SK-N-SH (cell line): Measurements from ENCODE around the gene SLC12A3.

ENCODE experiments used
- EZH2phosphoT487 ChIP-seq: fragments of 200-600 bp; sonication (generic); IDR thresholded peaks from 2 replicates; pipeline ENCODE4 v1.6.1; 2017; ENCODE audit warnings: low read depth, mixed run types, mild to moderate bottlenecking, antibody characterized with exemption, moderate library complexity, borderline replicate concordance
- JUND ChIP-seq: IDR thresholded peaks from 2 replicates; pipeline ENCODE4 v1.4.0; 2012
- MXI1 ChIP-seq: IDR thresholded peaks from 2 replicates; pipeline ENCODE4 v1.6.1; 2012; ENCODE audit warnings: mild to moderate bottlenecking, low read depth, low read length, improper control_type of control experiment
- NFIC ChIP-seq: IDR thresholded peaks from 2 replicates; pipeline ENCODE4 v1.4.0; 2012; ENCODE audit warnings: borderline replicate concordance
- NRF1 ChIP-seq: IDR thresholded peaks from 2 replicates; pipeline ENCODE4 v1.6.1; 2012; ENCODE audit warnings: low read depth, mild to moderate bottlenecking, low read length
- POLR2AphosphoS5 ChIP-seq: IDR thresholded peaks from 2 replicates; pipeline ENCODE4 v1.6.1; 2012; ENCODE audit warnings: low read depth, low read length
- REST ChIP-seq: IDR thresholded peaks from 2 replicates; pipeline ENCODE4 v1.6.1; 2012; ENCODE audit warnings: mild to moderate bottlenecking, low read depth, low read length, moderate library complexity
- SMC3 ChIP-seq: IDR thresholded peaks from 2 replicates; pipeline ENCODE4 v1.6.1; 2012; ENCODE audit warnings: low read depth, low read length, improper control_type of control experiment
- TAF1 ChIP-seq: IDR thresholded peaks from 2 replicates; pipeline ENCODE4 v1.6.1; 2012; ENCODE audit warnings: low read depth, mild to moderate bottlenecking, low read length, moderate library complexity, borderline replicate concordance
- YY1 ChIP-seq: IDR thresholded peaks from 2 replicates; pipeline ENCODE4 v1.4.0; 2012; ENCODE audit warnings: low read depth, mild to moderate bottlenecking
- TF ChIP-seq, protein P1 (sequence below): fragments of 200-600 bp; sonication (generic); IDR thresholded peaks from 2 replicates; pipeline ENCODE4 v1.6.1; 2017; ENCODE audit warnings: antibody characterized with exemption, mild to moderate bottlenecking, moderate library complexity

DNA sequence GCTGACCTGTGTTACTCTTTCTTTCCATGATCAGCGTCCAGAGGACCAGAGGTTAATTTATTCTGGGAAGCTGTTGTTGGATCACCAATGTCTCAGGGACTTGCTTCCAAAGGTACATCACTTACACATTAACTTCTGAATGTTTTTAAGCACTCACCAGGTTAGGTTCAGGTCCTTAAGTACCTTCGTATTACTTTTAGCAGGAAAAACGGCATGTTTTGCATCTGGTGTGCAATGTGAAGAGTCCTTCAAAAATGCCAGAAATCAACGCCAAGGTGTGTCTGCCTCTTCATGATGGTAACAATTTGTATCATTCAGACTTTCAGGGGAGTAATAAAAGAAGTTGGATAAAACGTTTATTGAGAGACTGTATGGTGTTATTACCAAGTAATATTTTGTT lies 70.2 kb downstream of the SLC12A3 start:
- TF ChIP-seq, protein P1, sequence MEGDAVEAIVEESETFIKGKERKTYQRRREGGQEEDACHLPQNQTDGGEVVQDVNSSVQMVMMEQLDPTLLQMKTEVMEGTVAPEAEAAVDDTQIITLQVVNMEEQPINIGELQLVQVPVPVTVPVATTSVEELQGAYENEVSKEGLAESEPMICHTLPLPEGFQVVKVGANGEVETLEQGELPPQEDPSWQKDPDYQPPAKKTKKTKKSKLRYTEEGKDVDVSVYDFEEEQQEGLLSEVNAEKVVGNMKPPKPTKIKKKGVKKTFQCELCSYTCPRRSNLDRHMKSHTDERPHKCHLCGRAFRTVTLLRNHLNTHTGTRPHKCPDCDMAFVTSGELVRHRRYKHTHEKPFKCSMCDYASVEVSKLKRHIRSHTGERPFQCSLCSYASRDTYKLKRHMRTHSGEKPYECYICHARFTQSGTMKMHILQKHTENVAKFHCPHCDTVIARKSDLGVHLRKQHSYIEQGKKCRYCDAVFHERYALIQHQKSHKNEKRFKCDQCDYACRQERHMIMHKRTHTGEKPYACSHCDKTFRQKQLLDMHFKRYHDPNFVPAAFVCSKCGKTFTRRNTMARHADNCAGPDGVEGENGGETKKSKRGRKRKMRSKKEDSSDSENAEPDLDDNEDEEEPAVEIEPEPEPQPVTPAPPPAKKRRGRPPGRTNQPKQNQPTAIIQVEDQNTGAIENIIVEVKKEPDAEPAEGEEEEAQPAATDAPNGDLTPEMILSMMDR = no peak
- TF ChIP-seq NRF1 (no peak), POLR2AphosphoS5 (no peak), NFIC (no peak), TAF1 (no peak), YY1 (no peak), JUND (no peak), MXI1 (no peak), EZH2phosphoT487 (no peak), REST (no peak), SMC3 (no peak)
